Mucosa of descending colon (tissue), 3 donors: ENCODE measurements around the gene MEI1. TPM values are rescaled to one million over a fixed set of nuclear protein-coding genes. Genes with fewer than 3 reads are reported as not detected.

Experiments
- ATAC-seq: fragments of 200-7000 bp; cut with Tn5 transposase; one replicate; pipeline ENCODE4 v1.9.1; 2020; ENCODE audit warnings: mild to moderate bottlenecking, moderate library complexity
- DNase-seq, 3 donors: peaks; one replicate each; pipeline ENCODE4 v3.0.0-alpha.2; 2020
- H3K36me3 ChIP-seq: fragments of 200-600 bp; one replicate; pipeline ENCODE4 v1.8.0; 2021; ENCODE audit warnings: low read depth, mild to moderate bottlenecking
- H3K4me1 ChIP-seq: fragments of 200-600 bp; one replicate; pipeline ENCODE4 v1.8.0; 2021; ENCODE audit warnings: low read depth, mild to moderate bottlenecking
- H3K4me3 ChIP-seq: fragments of 200-600 bp; one replicate; pipeline ENCODE4 v1.8.0; 2021; ENCODE audit warnings: mild to moderate bottlenecking
- H3K9me3 ChIP-seq: fragments of 200-600 bp; one replicate; pipeline ENCODE4 v1.8.0; 2021; ENCODE audit warnings: mild to moderate bottlenecking
- CTCF ChIP-seq: fragments of 200-600 bp; IDR thresholded peaks from one replicate; pipeline ENCODE4 v1.8.0; 2022; ENCODE audit warnings: antibody characterized with exemption, mild to moderate bottlenecking
- intact Hi-C, 2 donors: fragments of 100-400 bp; cut with DNase I in 1 of 2; cut with micrococcal nuclease in 1 of 2; formaldehyde crosslinking; loops; one replicate each; pipeline versions ENCODE4 v1.11.0 to v1.11.1; 2022; cut with DNase I, micrococcal nuclease
- total RNA-seq, 3 donors: library from RNA; stranded (reverse); fragmentation: NEBNext Ultra II Directional in 2 of 3; extraction: Animal tissue kit (Norgen Biotek cat#: 25700) in 2 of 3; gene quantifications; one replicate each; pipeline versions ENCODE4 v1.2.1 to v1.2.4, GENCODE V29; 2021 to 2023
- donor health status: DM: no; HTN: no; CAD: no; lungs with moderate emphysema.
- donor health status: DM: no; HTN: no; CAD: no.
- donor health status: DM: no; HTN: yes; CAD: no.

MEI1 gene
- total RNA-seq, 3 donors from 2014 or later = 1.4 to 6.4 (median 1.8) TPM

- intact Hi-C loops = loop anchor here in 1 of 2 donors (10.0 kb wide), 1 partner anchor 105 kb away; the partner anchor contains the start of gene MEI1
These were observed 100.4 kb downstream of the MEI1 start for GRCh38 chr22:41799486-41800347.

GRCh38 chr22:41800348-41801146 lies 101.2 kb downstream of the MEI1 start, which contains the start of gene CCDC134:
CCDC134 (plus strand) TSS chr22:41800679; CDS start chr22:41808891, 8,212 bp downstream.
- Histone ChIP-seq H3K36me3 (no peaks in the 10 kb centered on the region), H3K9me3 (no peaks in the 10 kb centered on the region), H3K4me3 (peak within 1 kb of the TSS; percentile 42), H3K4me1 (peaks cover 15% of the 10 kb centered on the region)
- no peak for TF ChIP-seq CTCF
- ATAC-seq = peak; percentile 98
- peak; percentile 91 to 96 (median 96) for DNase-seq
- intact Hi-C loops = loop anchor here in 1 of 2 donors (10.0 kb wide), 1 partner anchor 106 kb away; the partner anchor contains the start of gene MEI1

More at GRCh38 chr22:41799486-41800347, 100.4 kb downstream of the MEI1 start:
- TF ChIP-seq CTCF = no peak
- peaks cover 15% of the 10 kb centered on the region for H3K4me1 ChIP-seq
- H3K36me3 ChIP-seq = no peaks in the 10 kb centered on the region
- H3K9me3 ChIP-seq = no peaks in the 10 kb centered on the region
- peak; percentile 35 to 65 (median 65) for DNase-seq
- H3K4me3 ChIP-seq = peak overlapping the region; percentile 42
- peak; percentile 39 for ATAC-seq

GRCh38 chr22:41801147-41801819 lies 102.0 kb downstream of the MEI1 start:
- ATAC-seq = peak; percentile 18
- H3K9me3 ChIP-seq = no peaks in the 10 kb centered on the region
- no peak for DNase-seq
- intact Hi-C loops = loop anchor here in 1 of 2 donors (10.0 kb wide), 1 partner anchor 106 kb away; the partner anchor contains the start of gene MEI1
- H3K36me3 ChIP-seq = no peaks in the 10 kb centered on the region
- H3K4me3 ChIP-seq = peak overlapping the region; percentile 42
- TF ChIP-seq CTCF = no peak
- H3K4me1 ChIP-seq = peaks cover 15% of the 10 kb centered on the region

GRCh38 chr22:41801886-41802285 lies 102.6 kb downstream of the MEI1 start:
- ATAC-seq (no peak), DNase-seq (no peak)
- no peak for TF ChIP-seq CTCF
- no peak overlapping the region for H3K4me3 ChIP-seq
- peaks cover 15% of the 10 kb centered on the region for H3K4me1 ChIP-seq
- intact Hi-C loops = loop anchor here in 1 of 2 donors (10.0 kb wide), 1 partner anchor 107 kb away; the partner anchor contains the start of gene MEI1
- no peaks in the 10 kb centered on the region for H3K9me3 ChIP-seq
- no peaks in the 10 kb centered on the region for H3K36me3 ChIP-seq

- no peaks in the 10 kb centered on the region for H3K36me3 ChIP-seq
- peaks cover 11% of the 10 kb centered on the region for H3K4me1 ChIP-seq
- no peaks in the 10 kb centered on the region for H3K9me3 ChIP-seq
- intact Hi-C loops = loop anchor here in 1 of 2 donors (10.0 kb wide), 1 partner anchor 111 kb away; the partner anchor contains the start of gene MEI1
- no peak for TF ChIP-seq CTCF
- no peak for ATAC-seq
- no peak for DNase-seq
- no peak overlapping the region for H3K4me3 ChIP-seq
These were observed 106.3 kb downstream of the MEI1 start for GRCh38 chr22:41805639-41806038.
